NK-92 treated with Interleukin-12 subunit alpha and Interleukin-12 subunit beta, amount 100 ng/mL, for 24 hours (cell line): ENCODE data around the gene SGCA.

Experiments used
- DNase-seq: peaks from one replicate; lab custom pipeline; 2025; lab: John Stamatoyannopoulos, UW

SGCA gene

DNA sequence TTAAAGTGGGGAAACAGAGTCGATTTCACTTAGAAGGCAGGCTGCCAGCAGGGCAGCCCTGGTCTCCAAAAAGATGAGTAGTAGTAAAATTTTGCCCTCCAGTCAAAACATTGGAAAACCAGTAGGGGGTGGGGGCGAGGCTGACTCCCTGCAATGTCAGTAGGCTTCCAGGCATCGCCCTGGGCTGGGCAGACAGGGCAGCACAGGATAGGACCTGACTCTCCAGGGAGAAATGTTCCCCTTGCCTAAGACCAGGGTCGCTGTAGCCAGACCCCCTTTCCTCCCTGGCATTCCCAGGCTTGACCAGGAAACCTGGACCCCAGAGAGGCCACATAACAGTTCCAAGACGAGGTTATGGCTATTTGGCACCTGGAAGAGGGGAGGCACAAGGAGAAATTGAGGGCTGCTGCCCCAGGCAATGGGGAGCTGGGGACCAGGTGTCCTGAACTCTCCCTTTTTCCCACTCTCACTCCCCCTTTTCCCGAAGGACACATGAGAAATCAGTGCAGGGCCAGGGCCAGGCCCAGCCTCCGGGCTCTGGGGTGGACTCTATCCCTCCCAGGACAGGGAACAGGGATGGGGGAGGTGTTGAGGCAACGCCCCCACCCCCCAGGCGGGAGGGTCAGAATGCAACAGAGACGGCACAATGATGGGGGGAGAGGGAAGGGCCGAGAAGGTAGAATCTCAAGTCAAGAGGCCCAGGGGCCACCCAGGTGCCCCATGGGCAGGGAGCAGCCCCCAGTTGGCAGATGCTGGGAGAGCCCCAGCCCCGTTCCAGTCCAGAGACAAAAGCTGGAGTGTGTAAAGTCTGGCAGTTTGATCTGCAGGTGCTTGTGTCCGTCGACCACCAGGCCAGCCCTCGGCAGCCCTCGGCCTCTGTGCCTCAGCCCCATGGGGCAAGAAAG is 31.3 kb upstream of the SGCA start:
- no peak for DNase-seq

DNA sequence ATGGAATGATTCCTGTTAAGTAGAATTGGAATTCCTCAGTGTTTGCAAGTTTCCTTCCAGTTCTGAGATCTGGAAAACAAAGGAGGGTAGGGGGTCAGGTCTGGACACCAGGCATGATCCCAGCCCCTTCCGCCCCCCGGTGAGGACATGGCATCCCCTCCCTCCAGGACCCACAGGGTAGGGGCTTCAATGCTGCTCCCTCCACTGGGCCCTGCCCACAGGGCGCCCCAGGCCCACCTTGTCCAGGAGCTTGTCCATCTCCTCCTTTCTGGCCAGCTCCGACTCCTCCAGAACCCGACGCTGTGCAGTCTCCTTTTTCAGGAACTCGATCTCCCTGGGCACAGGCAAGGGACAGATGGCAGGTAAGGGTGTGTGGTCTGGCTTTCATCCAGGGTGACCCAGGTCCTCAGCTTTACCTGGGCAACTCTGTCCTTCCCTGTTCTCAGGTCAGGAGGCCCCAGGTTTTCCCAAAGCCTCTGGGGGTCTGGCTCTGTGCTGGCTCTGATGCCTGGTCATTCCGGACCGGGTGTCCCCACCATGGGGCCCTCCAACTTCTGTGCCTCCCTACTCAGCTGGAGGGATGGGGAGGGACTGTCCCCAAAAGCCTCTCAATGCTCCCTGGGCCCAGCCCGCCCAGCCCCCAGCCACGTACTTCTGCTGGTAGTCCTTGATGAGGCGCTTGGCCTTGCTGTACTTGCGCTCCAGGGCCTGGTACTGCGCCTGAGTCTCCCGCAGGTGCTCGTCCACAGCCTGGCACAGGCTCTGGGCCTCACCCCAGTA is 30.3 kb upstream of the SGCA start:
- DNase-seq, result no peak

DNA sequence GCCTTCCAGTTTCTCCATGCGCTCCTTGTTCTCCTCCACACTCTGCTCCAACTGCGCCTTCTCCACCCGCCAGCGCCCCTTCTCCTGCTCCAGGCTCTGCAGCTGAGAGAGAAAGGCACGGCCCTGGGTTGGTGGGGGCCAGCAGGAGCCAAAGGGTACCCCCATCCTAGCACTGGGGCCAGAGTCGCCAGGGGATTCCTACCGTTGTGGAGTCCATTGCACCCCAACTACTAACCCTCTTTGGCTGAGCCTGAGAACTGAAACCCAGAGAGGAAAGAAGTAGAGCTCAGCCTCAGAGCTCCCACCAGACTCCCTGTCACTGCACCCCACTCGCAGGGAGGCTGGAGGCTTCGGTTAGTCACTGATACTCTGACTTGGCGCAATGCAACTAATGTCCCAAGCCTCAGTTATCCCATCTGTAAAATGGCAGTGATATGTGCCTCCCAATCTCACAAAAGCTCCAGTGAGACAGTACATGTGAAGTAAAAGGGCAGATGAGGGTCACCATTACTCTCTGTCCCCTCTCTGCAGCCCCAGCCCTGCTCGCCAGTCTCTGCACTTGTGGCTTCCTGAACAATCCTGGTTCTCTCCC is 29.6 kb upstream of the SGCA start:
- DNase-seq, result no peak

DNA sequence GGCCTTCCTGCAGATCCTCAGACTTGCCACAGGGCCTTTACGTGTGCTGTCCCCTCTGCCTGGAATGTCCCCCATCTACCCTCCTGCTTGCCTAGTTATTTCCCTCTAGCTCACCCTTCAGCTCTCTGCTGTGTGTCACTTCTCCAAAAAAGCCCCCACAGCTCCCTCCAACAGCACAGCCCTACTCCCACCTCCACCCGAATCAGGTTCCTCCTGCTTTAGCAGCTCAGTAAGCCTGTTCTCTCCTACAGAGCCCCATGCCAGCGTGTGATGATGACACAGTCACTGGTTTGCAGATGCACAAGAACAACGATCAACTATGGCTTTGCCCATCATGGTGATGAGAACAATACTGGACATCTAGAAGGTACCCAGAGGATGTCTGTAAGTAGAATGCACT is 28.8 kb upstream of the SGCA start:
- DNase-seq, result no peak

DNA sequence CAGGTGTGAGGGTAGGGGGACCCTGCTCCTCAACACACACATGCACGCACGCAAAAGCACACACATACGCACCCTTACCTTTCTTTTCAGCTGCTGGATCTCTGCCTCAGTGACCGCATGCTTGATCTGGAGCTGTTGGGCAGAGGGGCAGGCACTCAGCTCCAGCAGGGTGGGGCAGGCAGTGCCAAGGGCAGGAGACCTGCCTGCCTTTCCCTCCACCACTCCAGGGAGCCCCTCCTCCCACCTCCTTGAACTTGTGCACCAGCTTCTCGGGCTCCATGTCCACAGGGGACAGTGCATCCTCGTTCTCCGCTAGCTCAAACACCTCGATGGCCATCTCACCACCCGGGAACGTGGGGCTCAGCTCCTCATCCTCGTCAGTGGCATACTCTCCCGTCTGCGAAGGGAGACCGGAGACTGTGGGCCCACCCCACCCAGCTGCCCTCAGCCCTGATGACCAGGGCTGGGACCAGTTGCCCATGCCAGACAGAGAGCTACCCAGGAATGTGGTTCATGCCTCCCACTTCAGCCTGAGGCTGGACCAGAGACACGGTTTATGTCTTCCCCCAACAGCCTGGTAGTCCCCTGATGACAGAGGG is 26.5 kb upstream of the SGCA start:
- no peak for DNase-seq

DNA sequence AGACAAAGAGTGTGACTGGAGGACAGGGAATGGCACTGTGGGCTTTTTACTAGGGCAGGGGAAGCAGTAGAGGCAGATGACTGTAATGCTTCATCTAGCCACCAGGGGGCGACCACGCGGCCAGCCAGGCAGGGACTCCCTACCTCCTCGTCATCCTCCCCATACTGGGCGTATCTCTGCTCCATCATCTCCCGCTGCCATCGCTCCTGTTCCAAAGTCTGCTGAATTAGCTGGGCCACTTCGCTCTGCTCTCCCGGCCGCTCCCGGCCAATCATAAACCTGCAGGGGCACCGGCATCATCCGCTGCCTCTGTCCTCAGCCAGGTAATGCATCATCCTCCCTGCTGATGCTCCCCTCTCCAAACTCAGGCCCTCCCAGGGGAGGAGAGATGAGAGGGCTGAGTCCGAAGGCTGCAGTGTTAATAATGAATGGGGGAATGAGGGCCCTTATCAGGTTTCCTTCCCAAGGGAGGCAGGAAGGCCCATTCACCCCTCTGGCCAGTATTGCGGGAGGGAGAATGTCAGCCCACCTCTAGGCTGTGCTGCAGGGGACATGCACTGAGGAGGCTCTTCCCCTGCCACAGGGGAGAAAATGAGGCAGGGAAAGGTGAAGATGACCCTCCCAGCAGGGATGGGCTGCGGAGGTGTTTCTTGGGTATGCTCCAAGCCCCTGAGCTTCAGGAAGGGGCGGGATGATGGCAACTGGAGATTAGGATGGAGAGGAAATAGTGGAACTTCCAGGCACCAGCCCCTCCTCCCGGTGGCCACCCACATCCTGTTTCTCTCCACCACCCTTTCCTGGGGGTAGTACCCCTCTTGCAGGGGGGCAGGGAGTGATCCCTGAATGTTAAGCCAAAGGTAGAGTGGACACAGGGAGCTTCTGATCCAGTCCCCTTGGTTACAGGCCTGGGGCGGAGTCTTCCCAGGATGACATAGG is 25.6 kb upstream of the SGCA start:
- DNase-seq, result peak; percentile 61

DNA sequence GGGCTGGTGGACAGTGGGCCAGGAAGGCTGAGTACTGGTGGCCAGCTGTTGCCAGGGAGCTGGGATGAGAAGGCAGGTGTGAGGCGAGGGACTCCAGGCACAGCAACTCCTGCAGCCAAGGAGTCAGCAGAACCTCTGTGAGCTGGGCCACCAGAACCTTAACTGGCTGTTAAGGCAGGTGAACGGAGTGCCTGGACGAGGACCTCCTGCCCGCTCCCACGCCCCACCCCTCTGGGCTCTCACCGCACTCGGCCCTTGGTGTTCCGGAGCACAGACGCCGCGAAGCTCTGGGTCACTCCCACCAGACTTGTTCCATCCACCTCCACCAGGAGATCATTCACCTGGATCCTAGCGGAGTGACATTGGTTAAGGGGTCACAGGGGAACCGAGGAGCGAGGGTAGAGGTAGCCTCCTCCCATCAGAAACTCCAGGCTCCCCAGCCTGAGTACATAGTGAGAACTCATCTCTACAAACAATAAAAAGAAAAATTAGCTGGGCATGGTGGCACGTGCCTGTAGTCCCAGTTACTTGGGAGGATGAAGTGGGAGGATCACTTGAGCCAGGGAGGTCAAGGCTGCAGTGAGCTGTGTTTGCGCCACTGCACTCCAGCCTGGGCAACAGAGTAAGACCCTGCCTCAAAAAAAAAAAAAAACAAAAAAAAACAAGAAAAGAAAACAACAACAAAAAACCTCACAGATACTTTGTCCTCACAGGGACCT is 24.6 kb upstream of the SGCA start:
- DNase-seq, result no peak

DNA sequence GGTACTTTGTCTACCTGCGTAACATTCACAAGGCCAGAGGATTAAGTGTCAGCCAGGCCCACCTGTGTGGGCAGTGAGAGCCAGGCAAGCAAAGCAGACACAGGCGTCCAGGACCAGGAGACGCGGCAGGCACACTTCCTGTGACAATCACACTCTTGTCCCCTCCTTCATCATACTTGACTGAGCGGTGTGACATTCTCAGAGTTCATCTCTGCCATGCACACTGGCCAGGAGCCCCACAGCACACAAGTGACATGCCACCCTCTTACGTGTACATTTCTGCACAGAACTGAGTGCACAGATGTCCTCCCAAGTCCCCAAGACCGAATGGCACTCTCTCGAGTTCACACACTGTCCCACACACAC is 24.1 kb upstream of the SGCA start:
- no peak for DNase-seq

DNA sequence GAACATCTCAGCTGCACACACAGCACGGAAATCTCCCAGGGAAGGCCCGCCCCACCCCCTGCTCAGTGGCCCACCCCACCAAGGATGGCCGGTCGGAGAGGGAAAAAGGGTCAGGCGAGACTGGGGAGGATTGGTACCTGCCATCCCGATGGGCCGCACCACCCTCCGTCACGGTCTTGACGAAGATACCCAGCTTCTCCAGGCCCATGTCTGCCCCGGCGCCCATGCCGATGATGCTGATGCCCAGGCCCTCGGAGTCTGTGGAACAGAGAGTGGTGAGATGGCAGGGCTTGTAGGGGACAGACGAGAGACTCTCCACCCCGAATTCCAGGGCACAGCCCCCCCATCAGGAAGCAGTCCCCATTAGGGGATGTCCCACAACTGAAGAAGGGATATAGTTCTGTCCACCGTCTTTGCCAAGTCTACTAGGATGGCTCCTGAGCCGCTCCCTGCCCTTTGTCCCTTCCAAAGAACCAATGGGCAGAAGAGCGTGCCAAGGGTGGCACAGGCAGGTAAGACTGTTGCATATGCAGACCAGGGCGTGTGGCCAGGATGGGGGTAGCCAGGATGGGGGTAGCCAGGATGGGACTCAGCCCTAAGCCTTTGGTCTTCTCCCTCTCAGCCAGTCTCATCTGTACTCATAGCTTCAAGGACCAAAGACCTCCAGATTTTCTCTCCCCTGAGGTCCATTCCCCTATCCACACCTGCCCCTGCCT is 22.2 kb upstream of the SGCA start:
- no peak for DNase-seq

DNA sequence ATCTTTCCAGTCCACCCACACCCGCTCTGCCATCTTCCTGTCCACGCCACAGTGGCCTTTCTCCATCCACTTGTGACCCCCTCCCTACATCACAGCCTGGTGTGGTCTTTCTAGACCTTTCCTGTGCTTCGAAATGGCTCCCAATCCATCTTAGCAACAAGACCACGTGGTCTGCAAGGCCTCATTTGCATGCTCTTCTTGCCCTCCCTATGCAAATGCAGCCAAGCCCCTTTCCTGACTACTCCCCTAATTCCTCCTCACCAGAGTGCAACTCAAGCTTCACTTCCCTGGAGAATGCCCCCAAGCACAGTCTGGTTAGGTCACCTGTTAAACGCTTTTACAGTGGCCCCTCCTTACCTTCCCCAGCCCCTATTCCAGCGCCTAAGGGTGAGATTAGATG is 21.4 kb upstream of the SGCA start:
- no peak for DNase-seq

DNA sequence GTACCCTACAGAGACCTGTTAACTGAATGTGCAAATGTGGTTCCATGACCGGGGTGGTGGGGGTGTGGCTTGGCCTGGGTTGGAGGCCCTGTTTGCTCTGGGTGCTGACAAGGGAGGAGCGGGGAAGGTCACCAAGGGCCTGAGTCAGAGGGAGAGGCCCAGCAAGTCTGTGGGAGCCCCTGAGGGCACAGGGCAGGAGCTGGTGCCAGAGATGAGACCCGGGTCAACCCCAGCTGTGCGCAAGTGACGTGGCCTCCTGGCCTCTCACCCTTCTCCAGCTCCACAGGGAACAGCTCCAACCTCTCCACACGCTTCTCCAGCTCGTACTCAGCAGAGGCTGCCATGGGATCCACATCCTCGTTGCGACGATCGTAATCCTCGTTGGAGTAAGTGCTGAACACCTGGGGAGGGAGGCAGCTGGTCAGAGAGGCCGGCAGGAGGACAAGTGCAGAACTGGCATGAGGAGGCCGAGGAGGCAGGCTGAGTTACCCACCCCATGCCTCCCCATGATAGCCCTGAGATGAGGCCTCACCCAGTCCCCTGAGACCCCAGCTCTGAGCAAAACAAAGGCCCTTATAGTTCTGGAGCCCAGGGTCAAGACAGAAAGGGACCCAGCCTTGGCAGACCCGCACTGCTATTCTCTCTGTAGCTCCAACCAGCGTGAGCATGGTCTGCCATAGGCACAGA is 20.8 kb upstream of the SGCA start:
- no peak for DNase-seq

DNA sequence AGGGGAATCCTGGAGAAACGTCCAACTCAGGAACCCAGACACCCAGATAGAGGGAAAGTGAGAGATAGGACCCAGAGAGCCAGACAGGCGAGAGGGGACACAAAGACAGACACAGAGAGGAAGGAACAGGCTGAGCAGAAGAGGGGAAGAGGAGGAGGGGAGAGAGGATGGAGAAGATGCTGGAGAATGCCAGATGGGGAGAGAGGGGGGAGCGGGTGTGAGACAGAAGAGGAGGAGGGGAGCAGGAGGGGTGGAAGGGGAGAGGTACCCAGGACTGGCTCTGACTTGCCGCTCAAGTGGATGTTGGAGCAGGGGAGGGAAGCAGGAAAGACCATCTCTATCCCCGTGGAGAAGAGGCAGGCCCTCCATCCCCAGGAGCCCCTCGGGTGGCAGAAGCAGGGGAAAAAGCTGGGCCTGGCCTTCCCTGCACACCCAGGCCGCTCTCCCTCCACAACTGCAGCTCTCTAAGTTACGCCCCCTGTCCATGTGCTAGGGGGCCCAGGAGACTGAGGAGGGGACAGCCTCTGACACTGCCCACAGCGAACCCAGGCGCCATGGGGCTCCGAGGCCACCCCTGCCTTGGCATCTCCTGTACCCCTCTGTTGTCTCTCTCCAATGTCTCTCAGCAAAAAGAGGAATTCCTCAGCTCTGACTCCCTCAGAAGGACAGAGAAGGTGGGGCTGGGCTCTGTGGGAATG is 20.1 kb upstream of the SGCA start:
- DNase-seq, result no peak

DNA sequence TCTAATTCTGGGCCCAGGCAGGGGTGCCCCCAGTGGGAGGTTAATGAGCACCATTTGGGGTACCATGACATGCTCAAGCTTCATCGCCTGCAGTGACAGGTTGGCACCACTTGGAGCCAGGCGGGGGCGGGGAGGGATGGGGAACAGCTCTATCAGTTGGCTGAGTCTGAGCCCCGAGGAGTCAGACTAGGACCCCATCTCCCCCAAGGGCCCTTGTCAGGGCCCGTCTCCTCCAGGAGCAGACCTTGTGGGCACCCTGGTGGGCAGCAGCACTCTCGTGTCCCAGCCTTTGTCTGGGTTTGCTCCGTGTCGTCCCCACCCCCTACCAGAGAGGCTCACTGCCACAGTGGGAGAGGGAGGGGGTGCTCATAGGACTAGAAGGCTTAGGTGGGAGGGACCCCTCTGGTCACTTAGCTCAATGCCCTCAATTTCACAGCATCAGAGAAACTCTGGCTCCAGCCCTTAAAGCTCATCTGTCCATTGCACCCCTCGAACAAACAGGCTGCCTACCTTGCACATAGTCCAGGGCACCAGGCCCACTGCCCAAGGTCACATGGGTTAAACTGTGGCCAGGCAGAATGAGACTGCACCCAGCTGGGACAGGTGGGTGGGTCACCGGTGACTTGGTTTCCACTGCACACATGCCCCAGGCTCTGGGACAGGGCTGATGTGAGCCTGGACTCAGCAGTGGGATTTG is 19.4 kb upstream of the SGCA start:
- no peak for DNase-seq

DNA sequence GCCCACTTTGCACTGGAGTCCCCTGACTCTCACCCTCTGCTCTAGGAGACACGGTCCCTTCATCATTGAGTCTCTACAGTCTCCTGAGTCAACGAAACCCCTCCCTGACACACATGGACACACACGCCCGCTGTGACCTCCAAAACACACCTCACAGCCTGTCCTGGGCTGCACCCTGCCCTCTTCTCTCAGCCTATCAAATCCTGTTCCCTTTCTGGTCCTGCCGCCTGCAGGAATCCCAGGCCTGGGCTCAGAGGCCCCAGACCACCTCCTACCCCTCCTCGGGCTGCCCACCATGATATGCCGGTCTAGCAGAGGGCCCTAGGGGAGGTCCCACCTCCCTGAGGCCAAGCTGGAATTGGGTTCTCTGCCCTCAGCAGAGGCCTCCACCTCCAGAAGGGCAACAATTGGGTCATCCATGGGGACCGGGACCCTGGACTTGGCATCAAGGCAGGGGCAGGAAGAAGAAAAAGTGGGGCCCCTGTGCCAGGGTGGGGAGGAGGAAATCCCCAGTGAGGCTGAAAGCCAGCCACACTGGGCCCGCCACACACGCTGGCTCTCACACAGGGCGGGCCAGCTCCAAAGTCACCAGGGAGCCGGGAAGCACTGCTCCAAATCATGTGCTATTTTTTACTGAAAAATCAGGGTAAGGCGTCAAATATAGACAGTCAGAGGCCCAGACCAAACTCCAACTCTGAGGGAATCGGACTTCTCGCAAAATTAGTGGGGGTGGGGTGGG is 18.7 kb upstream of the SGCA start:
- no peak for DNase-seq

DNA sequence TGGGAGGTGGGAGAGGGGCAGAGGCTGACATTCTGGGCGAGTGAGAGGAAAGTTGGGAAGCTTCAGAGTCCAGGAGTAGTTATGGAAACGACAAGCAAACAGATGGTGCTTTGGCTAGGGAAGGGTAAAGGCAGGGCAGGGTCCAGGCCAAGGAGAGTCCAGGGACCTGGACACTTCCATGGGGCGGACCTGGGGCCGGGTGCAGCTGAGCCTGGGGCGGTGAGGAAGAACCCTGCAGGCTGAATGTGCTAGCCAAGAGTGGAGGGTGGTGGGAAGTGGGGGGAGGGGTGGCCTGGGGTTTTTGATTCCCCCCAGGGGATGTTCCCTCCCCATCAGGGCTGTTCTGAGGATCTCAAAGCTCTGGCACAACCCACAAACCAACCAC is 18.0 kb upstream of the SGCA start:
- no peak for DNase-seq

DNA sequence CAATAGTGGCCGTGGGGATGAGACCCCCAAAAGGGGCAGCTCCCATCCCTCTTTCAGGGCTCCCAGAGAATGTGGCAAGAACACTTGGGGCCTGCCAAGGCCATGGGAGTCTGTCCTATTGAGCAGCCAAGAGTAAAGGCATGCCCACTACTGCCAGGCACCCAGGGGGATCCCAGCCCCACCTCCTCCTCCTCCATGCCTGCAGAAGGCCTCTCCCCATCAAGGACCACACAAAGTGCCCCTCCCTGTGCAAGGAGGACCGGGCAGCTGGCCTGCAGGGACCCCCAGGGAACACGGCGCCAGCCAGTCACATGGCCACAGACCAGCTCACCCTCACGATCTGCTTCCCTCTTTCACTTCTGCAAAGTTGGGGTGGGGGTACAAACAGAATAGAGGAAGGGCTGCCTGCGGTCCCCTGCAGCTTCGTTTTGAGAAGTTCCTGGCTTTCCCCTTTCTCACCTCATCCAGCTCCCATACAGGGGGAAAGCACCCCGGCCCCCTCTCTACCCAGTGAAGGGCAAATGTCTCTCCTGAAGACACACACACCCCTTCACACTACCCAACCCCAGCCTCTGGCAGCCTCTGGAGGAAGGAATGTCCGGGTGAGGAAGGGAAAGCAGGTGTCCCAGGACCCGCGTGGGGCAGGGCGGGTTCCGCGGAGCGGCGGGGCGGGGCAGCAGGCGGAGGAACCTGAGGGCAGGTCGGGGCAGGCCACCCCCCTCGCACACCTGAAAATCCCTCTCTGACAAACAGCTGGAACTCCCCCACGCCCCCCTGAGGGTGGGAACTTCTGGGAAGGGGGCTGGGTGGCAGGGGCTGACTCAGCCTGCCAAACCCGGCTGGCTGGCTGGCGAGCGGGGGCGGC is 17.3 kb upstream of the SGCA start:
- DNase-seq, result peak; percentile 59

DNA sequence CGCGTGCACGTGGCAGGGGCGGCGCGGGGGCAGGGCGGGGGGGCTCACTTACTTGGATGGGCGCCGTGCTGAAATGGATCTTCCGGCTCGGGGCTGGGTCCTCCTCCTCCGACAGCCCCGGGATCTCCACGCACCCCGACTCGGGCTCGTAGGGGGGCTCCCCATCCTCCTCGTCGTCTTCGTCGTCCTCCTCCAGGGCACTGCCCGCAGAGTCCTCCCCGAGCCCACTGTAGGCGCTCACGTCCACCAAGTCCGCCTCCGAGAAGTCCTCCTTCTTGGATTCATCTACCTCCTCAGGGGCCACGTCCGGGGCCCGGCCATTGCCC is 16.8 kb upstream of the SGCA start:
- no peak for DNase-seq
